H1 (cell line): ENCODE measurements around the gene OR13J1. TPM values are rescaled to one million over a fixed set of nuclear protein-coding genes. Genes with fewer than 3 reads are reported as not detected.

ENCODE experiments used
- CTCF ChIA-PET: fragments of 300-600 bp; sonication (Branson Sonifier 250); formaldehyde crosslinking; loops from one replicate; lab custom pipeline; 2021; ENCODE audit not compliant: partially characterized antibody; lab: Charles Lee
- POLR2A ChIA-PET: fragments of 300-600 bp; sonication (Branson Sonifier 250); formaldehyde crosslinking; loops from one replicate; lab custom pipeline; 2021; ENCODE audit warnings: inconsistent platforms; ENCODE audit not compliant: partially characterized antibody; lab: Charles Lee
- DNase-seq, 2 experiments: peaks; one replicate each; pipeline versions ENCODE4 v3.0.0 to v3.0.0-alpha.2; 2010 to 2022; ENCODE audit warnings: low spot score in 2 of 2, low read depth in 1 of 2, mixed read lengths in 1 of 2
- FAIRE-seq: peaks from 2 replicates; lab custom pipeline; 2011; peaks lifted over from hg19 to GRCh38; lab: Jason Lieb, UNC
- H2AFZ ChIP-seq: 2 replicates; pipeline ENCODE4 v1.8.1; 2012; ENCODE audit warnings: low read length, inconsistent platforms
- H2AK5ac ChIP-seq: 2 replicates; pipeline ENCODE4 v1.6.1; 2013; ENCODE audit warnings: low read depth, low read length
- H2BK120ac ChIP-seq: replicated peaks from 2 replicates; pipeline ENCODE3; 2013; ENCODE audit warnings: low read depth, low read length, inconsistent platforms
- H2BK12ac ChIP-seq: 2 replicates; pipeline ENCODE4 v1.6.1; 2013; ENCODE audit warnings: low read depth, low read length
- H2BK15ac ChIP-seq: 2 replicates; pipeline ENCODE4 v1.6.1; 2013; ENCODE audit warnings: low read length
- H2BK20ac ChIP-seq: 2 replicates; pipeline ENCODE4 v1.6.1; 2013; ENCODE audit warnings: low read length
- H2BK5ac ChIP-seq: 2 replicates; pipeline ENCODE4 v1.6.1; 2013; ENCODE audit warnings: low read depth, low read length
- H3K14ac ChIP-seq: 2 replicates; pipeline ENCODE4 v1.6.1; 2013; ENCODE audit warnings: inconsistent platforms; ENCODE audit not compliant: insufficient read length
- H3K18ac ChIP-seq: 2 replicates; pipeline ENCODE4 v1.6.1; 2013; ENCODE audit warnings: low read length; ENCODE audit errors: extremely low read depth
- H3K23ac ChIP-seq: 2 replicates; pipeline ENCODE4 v1.6.1; 2013; ENCODE audit warnings: inconsistent platforms; ENCODE audit not compliant: insufficient read length
- H3K23me2 ChIP-seq: 2 replicates; pipeline ENCODE4 v1.6.1; 2013; ENCODE audit warnings: low read depth, low read length
- H3K27ac ChIP-seq: 2 replicates; pipeline ENCODE4 v1.6.1; 2011; ENCODE audit warnings: low read depth, low read length, inconsistent platforms
- H3K27me3 ChIP-seq, 4 experiments: replicated peaks in 1 of 4; 1 replicate in 1 of 4; 2 replicates in 3 of 4; pipeline versions ENCODE4 v1.6.1 to v1.8.1; 2011 to 2013; ENCODE audit warnings: low read length in 3 of 4, mild to moderate bottlenecking in 3 of 4, inconsistent platforms in 2 of 4, mixed read lengths in 2 of 4, moderate library complexity in 1 of 4; ENCODE audit not compliant: control insufficient read depth in 3 of 4, insufficient read depth in 3 of 4; ENCODE audit errors: extremely low read depth in 1 of 4
- H3K36me3 ChIP-seq, 4 experiments: 2 replicates each; pipeline versions ENCODE4 v1.6.1 to v1.8.1; 2011 to 2013; ENCODE audit warnings: mild to moderate bottlenecking in 4 of 4, low read length in 3 of 4, moderate library complexity in 2 of 4, control low read depth in 1 of 4, inconsistent platforms in 1 of 4; ENCODE audit not compliant: insufficient read depth in 4 of 4, control insufficient read depth in 2 of 4
- H3K4ac ChIP-seq: replicated peaks from 2 replicates; pipeline ENCODE3; 2013; ENCODE audit warnings: low read length, low read depth, mixed read lengths, inconsistent platforms; ENCODE audit not compliant: insufficient read length
- H3K4me1 ChIP-seq, 4 experiments: replicated peaks in 1 of 4; 1 replicate in 1 of 4; 2 replicates in 3 of 4; pipeline versions ENCODE4 v1.6.1 to v1.8.1; 2011 to 2013; ENCODE audit warnings: low read length in 3 of 4, inconsistent platforms in 2 of 4, mixed read lengths in 1 of 4; ENCODE audit not compliant: insufficient read depth in 4 of 4, control insufficient read depth in 3 of 4
- H3K4me2 ChIP-seq, 2 experiments: 2 replicates each; pipeline versions ENCODE4 v1.6.1 to v1.8.1; 2011 to 2013; ENCODE audit warnings: low read depth in 2 of 2, low read length in 2 of 2, control low read depth in 1 of 2, inconsistent platforms in 1 of 2, mild to moderate bottlenecking in 1 of 2; ENCODE audit not compliant: insufficient read depth in 1 of 2
- H3K4me3 ChIP-seq, 4 experiments: fragments of 200-600, 300-600 bp in 1 of 4; sonication (generic), shearing (Covaris generic), sonication (Bioruptor Twin) in 1 of 4; 2 replicates each; pipeline versions ENCODE4 v1.5.1 to v1.8.1; 2011 to 2016; ENCODE audit warnings: low read length in 4 of 4, low read depth in 3 of 4, control low read depth in 2 of 4, inconsistent platforms in 2 of 4, mild to moderate bottlenecking in 2 of 4, mixed read lengths in 1 of 4, moderate library complexity in 1 of 4; ENCODE audit not compliant: insufficient read depth in 2 of 4; ENCODE audit errors: extremely low read depth in 1 of 4
- H3K56ac ChIP-seq: replicated peaks from 2 replicates; pipeline ENCODE3; 2013; ENCODE audit warnings: low read depth, mild to moderate bottlenecking, mixed read lengths, low read length, inconsistent platforms; ENCODE audit not compliant: insufficient read length
- H3K79me1 ChIP-seq: 2 replicates; pipeline ENCODE4 v1.6.1; 2013; ENCODE audit warnings: low read depth, low read length, control low read depth
- H3K79me2 ChIP-seq, 2 experiments: 2 replicates each; pipeline versions ENCODE4 v1.6.1 to v1.8.1; 2012 to 2013; ENCODE audit warnings: low read length in 2 of 2, mild to moderate bottlenecking in 2 of 2, inconsistent platforms in 1 of 2; ENCODE audit not compliant: insufficient read depth in 2 of 2, control insufficient read depth in 1 of 2
- H3K9ac ChIP-seq, 4 experiments: replicated peaks in 1 of 4; 1 replicate in 1 of 4; 2 replicates in 3 of 4; pipeline versions ENCODE4 v1.6.1 to v1.8.1; 2011 to 2013; ENCODE audit warnings: low read depth in 3 of 4, low read length in 3 of 4, control low read depth in 2 of 4, mild to moderate bottlenecking in 2 of 4, moderate library complexity in 2 of 4, inconsistent platforms in 1 of 4; ENCODE audit errors: extremely low read depth in 1 of 4
- H3K9me3 ChIP-seq, 2 experiments: 2 replicates each; pipeline versions ENCODE4 v1.6.1 to v1.8.1; 2012 to 2013; ENCODE audit warnings: mild to moderate bottlenecking in 2 of 2, moderate library complexity in 2 of 2, control low read depth in 1 of 2, inconsistent platforms in 1 of 2, low read depth in 1 of 2, low read length in 1 of 2, mixed read lengths in 1 of 2; ENCODE audit not compliant: insufficient read depth in 2 of 2
- H4K20me1 ChIP-seq, 2 experiments: replicated peaks in 1 of 2; 2 replicates each; pipeline versions ENCODE3 to v1.8.1; 2011 to 2013; ENCODE audit warnings: inconsistent platforms in 2 of 2, low read length in 2 of 2, mild to moderate bottlenecking in 1 of 2; ENCODE audit not compliant: insufficient read depth in 2 of 2, control insufficient read depth in 1 of 2
- H4K5ac ChIP-seq: 2 replicates; pipeline ENCODE4 v1.6.1; 2013; ENCODE audit warnings: low read length, low read depth, mixed read lengths, inconsistent platforms; ENCODE audit not compliant: insufficient read length
- H4K8ac ChIP-seq: 2 replicates; pipeline ENCODE4 v1.8.0; 2013; ENCODE audit warnings: mild to moderate bottlenecking, moderate library complexity, low read length, inconsistent platforms; ENCODE audit not compliant: insufficient read depth; ENCODE audit errors: extremely low read depth
- H4K91ac ChIP-seq: replicated peaks from 2 replicates; pipeline ENCODE3; 2013; ENCODE audit warnings: low read length, mixed read lengths, inconsistent platforms; ENCODE audit not compliant: insufficient read length
- ATF2 ChIP-seq: IDR thresholded peaks from 2 replicates; pipeline ENCODE4 v1.6.1; 2012; ENCODE audit warnings: low read length, inconsistent platforms
- WGBS, 2 experiments: shearing (Covaris generic) in 1 of 2; methylation state at CpG; one replicate each; pipeline versions ENCODE4 v1.1.6 to v1.1.7; 2013 to 2015; ENCODE audit warnings: low lambda C conversion rate in 2 of 2, mixed read lengths in 2 of 2, inconsistent platforms in 1 of 2, low coverage in 1 of 2, missing lambda C conversion rate in 1 of 2; ENCODE audit not compliant: insufficient replicate concordance in 2 of 2, insufficient coverage in 1 of 2, insufficient read length in 1 of 2; ENCODE audit errors: extremely low coverage in 1 of 2, missing lambda C conversion rate in 1 of 2; 5-methylcytosine and 5-hydroxymethylcytosine counted together
- polyA plus RNA-seq, 7 experiments: library from polyadenylated mRNA; depleted of rRNA in 3 of 7; stranded (reverse) in 5 of 7; unstranded in 2 of 7; fragments of >200 nt in 5 of 7; fragments of 200-250 nt in 2 of 7; gene quantifications; 1 replicate in 5 of 7; 2 replicates in 1 of 7; 4 replicates in 1 of 7; pipeline versions ENCODE4 v1.2.1 to v1.2.3, GENCODE V29; 2011 to 2013; ENCODE audit warnings: missing spikeins in 2 of 7, mixed read lengths in 2 of 7
- total RNA-seq: library from RNA; stranded (reverse); fragmentation: NEBNext Ultra II Directional; extraction: Animal tissue kit (Norgen Biotek cat#: 25700); gene quantifications from 2 replicates; pipeline ENCODE4 v1.2.1, GENCODE V29; 2021

The OR13J1 gene
- total and polyA plus RNA-seq, 2 of the 8 experiments (the other 6 are each of a cell fraction or from before 2014, with no cell fraction given), result not detected

GRCh38 chr9:35918780-35919179 is 48.6 kb upstream of the OR13J1 start:
- Histone ChIP-seq H3K4me1 (peaks cover 0 to 4% (median 0%) of the 10 kb centered on the region in 4 experiments; a peak in 3 of 7 replicates), H2BK20ac (no peak overlapping the region), H4K5ac (no peak overlapping the region), H3K4me3 (no peak overlapping the region), H2AFZ (no peak overlapping the region), H3K56ac (no peak overlapping the region), H3K23ac (no peak overlapping the region), H2BK15ac (no peak overlapping the region), H4K8ac (no peak overlapping the region), H3K4ac (no peak overlapping the region), H4K20me1 (no peaks in the 10 kb centered on the region), H3K23me2 (peaks cover 3% of the 10 kb centered on the region; the same call in 1 of the 2 replicates), H2BK120ac (no peak overlapping the region), H3K79me2 (no peaks in the 10 kb centered on the region), H2BK12ac (no peak overlapping the region), H2BK5ac (no peak overlapping the region), H3K27me3 (no peaks in the 10 kb centered on the region), H2AK5ac (no peak overlapping the region), H3K27ac (no peak overlapping the region), H3K4me2 (no peak overlapping the region), H3K79me1 (no peaks in the 10 kb centered on the region), H4K91ac (no peak overlapping the region), H3K14ac (no peak overlapping the region), H3K36me3 (no peaks in the 10 kb centered on the region), H3K18ac (no peak overlapping the region), H3K9ac (no peak overlapping the region), H3K9me3 (no peaks in the 10 kb centered on the region)
- DNase-seq, result no peak
- 93% methylated on average over 3 of the region's 3 CpGs; no CpG with 5 or more reads in 1 of the 2 experiments for WGBS, 2 experiments
- TF ChIP-seq ATF2, result no peak
- FAIRE-seq, result no peak
- POLR2A ChIA-PET, result interaction anchor here (0.9 kb wide), 1 partner anchor 28 kb away, joined by 4 read pairs; no protein-coding TSS in a partner anchor
- CTCF ChIA-PET, result interaction anchor here (1.0 to 2.5 kb wide), 5 partner anchors 14 to 120 kb away, joined by 3 to 7 read pairs (median 5); no protein-coding TSS in a partner anchor
